Loucy (cell line): ENCODE measurements around the gene BPTF.

Experiments used
- H2AFZ ChIP-seq: fragments of 200-600 bp; sonication (generic); 2 replicates; pipeline ENCODE4 v1.6.0; 2016; ENCODE audit warnings: antibody characterized with exemption, mild to moderate bottlenecking, low read length, moderate library complexity
- H3F3A ChIP-seq: fragments of 200-600 bp; 2 replicates; pipeline ENCODE4 v1.6.0; 2016; ENCODE audit warnings: antibody characterized with exemption, low read depth, mild to moderate bottlenecking
- H3K27me3 ChIP-seq: fragments of 200-600 bp; sonication (generic); 2 replicates; pipeline ENCODE4 v1.6.1; 2014; ENCODE audit warnings: low read length, mild to moderate bottlenecking; ENCODE audit not compliant: insufficient read depth, poor library complexity, severe bottlenecking
- H3K36me3 ChIP-seq: fragments of 200-600 bp; sonication (generic); 2 replicates; pipeline ENCODE4 v1.6.1; 2016; ENCODE audit warnings: low read length; ENCODE audit not compliant: insufficient read depth
- H3K4me1 ChIP-seq: fragments of 200-600 bp; sonication (generic); 2 replicates; pipeline ENCODE4 v1.5.1; 2014; ENCODE audit warnings: low read length, mild to moderate bottlenecking; ENCODE audit not compliant: insufficient read depth, poor library complexity, severe bottlenecking
- H3K4me2 ChIP-seq: fragments of 200-600 bp; sonication (generic); 2 replicates; pipeline ENCODE4 v1.6.0; 2014; ENCODE audit warnings: antibody characterized with exemption, low read length, low read depth, mild to moderate bottlenecking; ENCODE audit not compliant: poor library complexity, severe bottlenecking
- H3K4me3 ChIP-seq: fragments of 200-600 bp; sonication (generic); 2 replicates; pipeline ENCODE4 v1.5.1; 2014; ENCODE audit warnings: low read length, mild to moderate bottlenecking, mixed read lengths; ENCODE audit not compliant: poor library complexity, severe bottlenecking
- H3K79me2 ChIP-seq: fragments of 200-600 bp; sonication (generic); 2 replicates; pipeline ENCODE4 v1.6.1; 2014; ENCODE audit warnings: low read length; ENCODE audit not compliant: insufficient read depth
- H3K9ac ChIP-seq: fragments of 200-600 bp; sonication (generic); 2 replicates; pipeline ENCODE4 v1.6.0; 2014; ENCODE audit warnings: mild to moderate bottlenecking, low read depth, low read length, moderate library complexity; ENCODE audit not compliant: poor library complexity, severe bottlenecking
- H3K9me2 ChIP-seq: fragments of 200-600 bp; sonication (generic); replicated peaks from 2 replicates; pipeline ENCODE4 v1.6.1; 2016; ENCODE audit warnings: low read depth, low read length, mixed read lengths
- H3K9me3 ChIP-seq: fragments of 200-600 bp; sonication (generic); 2 replicates; pipeline ENCODE4 v1.6.1; 2014; ENCODE audit warnings: mild to moderate bottlenecking, antibody characterized with exemption, low read length, low read depth; ENCODE audit not compliant: insufficient read depth
- H4K20me1 ChIP-seq: fragments of 200-600 bp; sonication (generic); 2 replicates; pipeline ENCODE4 v1.6.0; 2014; ENCODE audit warnings: antibody characterized with exemption, low read length, mild to moderate bottlenecking; ENCODE audit not compliant: insufficient read depth, poor library complexity, severe bottlenecking
- CTCF ChIP-seq: fragments of 200-600 bp; sonication (generic); conservative IDR thresholded peaks from 2 replicates; pipeline ENCODE4 v1.5.1; 2014; ENCODE audit warnings: mild to moderate bottlenecking, antibody characterized with exemption, low read length
- EZH2phosphoT487 ChIP-seq: fragments of 200-600 bp; IDR thresholded peaks from 2 replicates; pipeline ENCODE4 v1.6.1; 2018; ENCODE audit warnings: antibody characterized with exemption, mild to moderate bottlenecking, moderate library complexity, borderline replicate concordance

BPTF gene

DNA sequence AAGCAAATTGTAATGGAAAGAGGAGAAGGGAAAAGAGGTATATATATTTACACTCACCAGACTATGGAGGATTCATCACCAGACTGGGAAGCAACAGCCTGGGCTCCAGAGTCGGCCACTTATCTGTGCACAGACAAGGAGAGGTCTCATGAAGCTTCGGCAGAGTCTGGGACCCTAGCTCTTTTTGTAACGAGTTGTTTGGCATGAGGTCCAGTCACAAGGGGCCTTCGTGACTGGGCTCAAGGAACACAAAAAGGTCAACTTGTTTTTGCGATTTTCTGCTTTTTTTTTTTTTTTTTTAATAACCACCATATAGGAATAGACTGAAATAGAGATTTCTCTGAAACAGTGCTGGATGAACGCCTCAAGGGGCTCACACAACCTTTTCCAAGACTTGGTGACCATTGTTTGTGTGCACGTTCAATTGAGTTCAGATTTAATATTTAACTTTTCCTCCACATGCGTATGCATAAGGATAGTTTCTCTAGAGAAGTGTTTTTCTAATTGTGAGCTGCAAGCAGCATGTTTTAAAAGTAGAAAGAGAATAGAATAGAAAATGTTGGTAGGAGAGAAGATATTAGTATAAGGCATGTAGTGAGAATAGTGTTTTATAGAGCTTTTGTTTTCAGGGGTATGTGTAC, 25.8 kb downstream of the BPTF start:
- Histone ChIP-seq H3K4me3 (no peak overlapping the region), H3K4me2 (peak overlapping the region; percentile 14), H3F3A (peaks cover 6% of the 10 kb centered on the region; the same call in 1 of the 2 replicates), H3K27me3 (no peaks in the 10 kb centered on the region), H4K20me1 (peaks cover 97% of the 10 kb centered on the region), H3K79me2 (peaks cover 98% of the 10 kb centered on the region), H3K4me1 (peaks cover 42% of the 10 kb centered on the region), H3K36me3 (peaks cover 34% of the 10 kb centered on the region), H3K9me3 (no peaks in the 10 kb centered on the region), H3K9ac (no peak overlapping the region), H2AFZ (no peak overlapping the region), H3K9me2 (no peaks in the 10 kb centered on the region)
- TF ChIP-seq CTCF, result no peak
- TF ChIP-seq EZH2phosphoT487, result no peak

DNA sequence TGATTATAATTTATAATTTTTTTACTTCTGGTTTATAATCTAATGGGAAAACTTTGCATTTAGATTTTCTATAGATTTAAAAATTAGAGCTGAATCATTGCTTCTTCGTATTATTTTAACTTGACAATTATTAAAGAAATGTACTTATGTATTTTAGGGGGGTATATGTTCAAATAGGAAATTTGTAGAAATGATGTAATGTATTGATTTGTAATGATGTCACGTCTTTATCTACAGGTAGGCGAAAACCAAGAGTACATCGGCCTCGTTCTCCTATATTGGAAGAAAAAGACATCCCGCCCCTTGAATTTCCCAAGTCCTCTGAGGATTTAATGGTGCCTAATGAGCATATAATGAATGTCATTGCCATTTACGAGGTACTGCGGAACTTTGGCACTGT, 28.4 kb downstream of the BPTF start:
- no peak overlapping the region for H2AFZ ChIP-seq
- H3K4me3 ChIP-seq, result no peak overlapping the region
- peaks cover 42% of the 10 kb centered on the region for H3K4me1 ChIP-seq
- no peak overlapping the region for H3K4me2 ChIP-seq
- H3K9me2 ChIP-seq, result no peaks in the 10 kb centered on the region
- peaks cover 98% of the 10 kb centered on the region for H3K79me2 ChIP-seq
- H3F3A ChIP-seq, result peaks cover 4% of the 10 kb centered on the region; the same call in 1 of the 2 replicates
- no peak overlapping the region for H3K9ac ChIP-seq
- H3K9me3 ChIP-seq, result no peaks in the 10 kb centered on the region
- no peaks in the 10 kb centered on the region for H3K27me3 ChIP-seq
- H4K20me1 ChIP-seq, result peaks cover 96% of the 10 kb centered on the region
- H3K36me3 ChIP-seq, result peaks cover 34% of the 10 kb centered on the region
- no peak for TF ChIP-seq CTCF

- H3K9me2 ChIP-seq, result no peaks in the 10 kb centered on the region
- no peak overlapping the region for H3K4me2 ChIP-seq
- TF ChIP-seq CTCF (no peak), EZH2phosphoT487 (no peak)
- H3K27me3 ChIP-seq, result no peaks in the 10 kb centered on the region
- H3K79me2 ChIP-seq, result peaks cover 98% of the 10 kb centered on the region
- peaks cover 33% of the 10 kb centered on the region for H3K36me3 ChIP-seq
- H3K4me3 ChIP-seq, result no peak overlapping the region
- peaks cover 36% of the 10 kb centered on the region for H3K4me1 ChIP-seq
- no peak overlapping the region for H2AFZ ChIP-seq
- H3K9ac ChIP-seq, result no peak overlapping the region
- H3F3A ChIP-seq, result peaks cover 3% of the 10 kb centered on the region; the same call in 1 of the 2 replicates
- peaks cover 94% of the 10 kb centered on the region for H4K20me1 ChIP-seq
- no peaks in the 10 kb centered on the region for H3K9me3 ChIP-seq
Observed at GRCh38 chr17:67854378-67854777, 29.1 kb downstream of the BPTF start.
